HG03442 (cell line): Measurements from ENCODE around the gene PHF20.
"Not testable (repeated sequence)": the region's sequence is repeated elsewhere in the genome, so short reads cannot be mapped to it uniquely, and the experiment has no call there.

ENCODE experiments used
- ATAC-seq: cut with Tn5 transposase; IDR thresholded peaks from one replicate; pipeline ENCODE4 v1.9.1; 2021; ENCODE audit warnings: mild to moderate bottlenecking, moderate library complexity; ENCODE audit not compliant: unreplicated experiment

Gene PHF20

GRCh38 chr20:35838205-35838604, 66.4 kb downstream of the PHF20 start:
- ATAC-seq: no peak

- ATAC-seq: no peak
Observed at GRCh38 chr20:35839904-35840303, 68.1 kb downstream of the PHF20 start.

GRCh38 chr20:35840421-35840820, 68.6 kb downstream of the PHF20 start:
- no peak for ATAC-seq

- no peak for ATAC-seq
Observed at GRCh38 chr20:35842361-35842760, 70.5 kb downstream of the PHF20 start.

- not testable (repeated sequence) for ATAC-seq
Observed at GRCh38 chr20:35843894-35844293, 72.1 kb downstream of the PHF20 start.

GRCh38 chr20:35845561-35845960, 73.7 kb downstream of the PHF20 start:
- ATAC-seq: no peak

- no peak for ATAC-seq
Observed at GRCh38 chr20:35849706-35850105, 77.9 kb downstream of the PHF20 start.

- ATAC-seq: not testable (repeated sequence)
Observed at GRCh38 chr20:35851659-35852058, 79.8 kb downstream of the PHF20 start.

- no peak for ATAC-seq
Observed at GRCh38 chr20:35854713-35855348, 83.0 kb downstream of the PHF20 start.

GRCh38 chr20:35855641-35856040, 83.8 kb downstream of the PHF20 start:
- ATAC-seq: not testable (repeated sequence)

- ATAC-seq: no peak
Observed at GRCh38 chr20:35856866-35857265, 85.1 kb downstream of the PHF20 start.

GRCh38 chr20:35866418-35867202, 94.8 kb downstream of the PHF20 start:
- no peak for ATAC-seq

GRCh38 chr20:35870541-35871258, 98.9 kb downstream of the PHF20 start:
- ATAC-seq: no peak

- ATAC-seq: no peak
Observed at GRCh38 chr20:35871259-35871771, 99.5 kb downstream of the PHF20 start.

GRCh38 chr20:35876033-35876320, 104.2 kb downstream of the PHF20 start:
- ATAC-seq: no peak

- ATAC-seq: no peak
Observed at GRCh38 chr20:35877611-35878010, 105.8 kb downstream of the PHF20 start.

- no peak for ATAC-seq
Observed at GRCh38 chr20:35878113-35878625, 106.4 kb downstream of the PHF20 start.

GRCh38 chr20:35881676-35882075, 109.9 kb downstream of the PHF20 start:
- ATAC-seq: no peak

- not testable (repeated sequence) for ATAC-seq
Observed at GRCh38 chr20:35882427-35883161, 110.8 kb downstream of the PHF20 start.

- no peak for ATAC-seq
Observed at GRCh38 chr20:35883336-35883777, 111.5 kb downstream of the PHF20 start.
